Gastroesophageal sphincter (tissue), 3 donors: ENCODE data around the gene STAU1.

Experiments used
- CTCF ChIP-seq, 4 experiments: fragments of 200-600 bp in 2 of 4; fragments of 450-650 bp in 2 of 4; sonication (generic) in 1 of 4; IDR thresholded peaks; one replicate each; pipeline ENCODE4 v1.5.1; 2017 to 2019; ENCODE audit warnings: antibody characterized with exemption in 4 of 4, mild to moderate bottlenecking in 2 of 4, moderate library complexity in 2 of 4
- EP300 ChIP-seq: sonication (generic); formaldehyde crosslinking; IDR thresholded peaks from one replicate; pipeline ENCODE4 v1.6.1; 2017; ENCODE audit warnings: antibody characterized with exemption, mild to moderate bottlenecking
- POLR2A ChIP-seq, 2 donors: fragments of 450-650 bp; IDR thresholded peaks; one replicate each; pipeline ENCODE4 v1.6.1; 2017; ENCODE audit warnings: antibody characterized with exemption in 2 of 2, mild to moderate bottlenecking in 2 of 2, moderate library complexity in 1 of 2
- POLR2AphosphoS5 ChIP-seq: sonication (generic); formaldehyde crosslinking; IDR thresholded peaks from one replicate; pipeline ENCODE4 v1.6.1; 2017; ENCODE audit warnings: antibody characterized with exemption

DNA sequence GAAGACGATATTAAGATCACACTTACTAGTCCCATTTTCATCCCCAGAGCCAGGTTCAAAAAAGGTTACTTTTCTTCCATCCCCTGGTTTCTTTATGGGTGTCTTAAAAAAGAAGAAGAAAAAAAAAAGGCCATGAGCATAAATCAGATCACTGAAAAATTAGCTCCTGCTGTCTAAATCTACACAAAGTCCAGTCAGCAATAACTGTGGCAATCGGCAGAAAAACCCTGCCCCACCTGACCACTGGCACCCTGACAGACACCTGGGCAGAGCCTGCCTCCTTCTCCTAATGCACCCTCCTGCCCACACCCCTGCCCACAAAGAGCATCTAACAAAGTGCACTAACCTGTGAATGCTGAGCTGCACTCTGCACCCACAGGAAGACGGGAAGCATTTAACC is 69.8 kb downstream of the STAU1 start:
- TF ChIP-seq CTCF (IDR thresholded peaks at IDR 0.05), result no peak
- TF ChIP-seq POLR2A (IDR thresholded peaks at IDR 0.05), result no peak
- no peak for TF ChIP-seq EP300
- TF ChIP-seq POLR2AphosphoS5, result no peak
